NCI-H69 (cell line): ENCODE results near the gene HNRNPA1.
"Not testable (repeated sequence)": the region's sequence is repeated elsewhere in the genome, so short reads cannot be mapped to it uniquely, and the experiment has no call there.

Experiments
- DNase-seq: peaks from one replicate; lab custom pipeline; 2025; lab: John Stamatoyannopoulos, UW

HNRNPA1 gene

GRCh38 chr12:54280468-54281260 is at the start of gene HNRNPA1:
HNRNPA1 (plus strand) TSS chr12:54280726; CDS start chr12:54280808, 82 bp downstream.
- peak; percentile 100 for DNase-seq

DNA sequence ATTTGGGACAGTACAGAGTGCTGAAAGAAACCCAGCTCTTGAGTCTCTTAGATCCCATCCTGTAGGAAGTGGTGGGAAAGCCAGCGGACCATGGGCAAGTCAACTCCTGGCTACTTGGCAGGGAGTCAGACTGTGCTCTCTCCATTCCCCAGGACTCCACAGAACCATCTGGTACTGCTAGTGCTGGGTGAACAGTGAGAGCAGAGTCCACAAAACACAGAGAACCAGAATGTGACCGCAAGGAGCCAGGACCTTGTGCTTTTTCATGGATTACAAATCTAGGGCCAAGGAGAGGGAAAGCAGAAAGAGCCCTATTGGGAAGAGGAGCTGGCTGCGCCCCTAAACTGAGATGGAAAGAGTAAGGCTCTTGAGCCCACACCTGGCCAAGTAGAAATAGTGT is 49.3 kb upstream of the HNRNPA1 start:
- not testable (repeated sequence) for DNase-seq

GRCh38 chr12:54232790-54233189 is 47.7 kb upstream of the HNRNPA1 start:
- no peak for DNase-seq

- no peak for DNase-seq
These were observed 42.0 kb upstream of the HNRNPA1 start for GRCh38 chr12:54238531-54238930.

DNA sequence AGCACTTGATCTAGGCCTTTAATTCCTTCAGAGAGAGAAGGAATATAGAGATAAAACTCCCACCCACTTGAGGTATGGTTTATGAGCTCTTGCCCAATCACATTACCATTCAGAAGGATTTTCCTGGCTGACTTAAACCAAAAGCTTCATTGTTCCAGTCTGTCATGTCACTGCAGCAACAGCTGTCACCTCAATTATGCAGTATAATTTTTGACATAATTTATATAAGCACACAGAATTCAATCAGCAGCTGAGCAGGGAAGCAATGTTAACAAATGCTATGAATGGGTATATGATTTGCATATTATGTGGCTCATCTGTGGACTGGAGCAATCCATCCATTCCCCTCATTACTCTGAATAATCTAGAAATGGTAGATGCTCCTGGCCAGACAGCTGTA is 40.9 kb upstream of the HNRNPA1 start:
- DNase-seq = peak; percentile 83

DNA sequence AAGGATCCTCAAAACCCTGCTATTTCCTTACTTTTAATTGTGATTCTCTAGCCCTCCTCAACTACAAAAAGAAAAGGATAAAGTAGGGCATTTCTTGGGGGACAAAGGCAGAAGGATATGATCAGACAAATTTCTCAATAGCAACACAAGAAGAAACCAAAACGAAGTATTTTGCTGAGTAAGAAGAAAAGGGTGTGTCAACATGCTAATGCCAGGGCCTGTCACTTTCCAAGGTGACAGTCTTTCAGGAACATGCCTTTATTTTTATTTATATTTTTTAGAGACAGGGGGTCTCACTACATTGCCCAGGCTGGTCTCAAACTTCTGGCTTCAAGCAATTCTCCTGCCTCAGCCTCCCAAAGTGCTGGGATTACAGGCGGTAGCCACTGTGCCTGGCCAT is 40.4 kb upstream of the HNRNPA1 start:
- DNase-seq = no peak

- no peak for DNase-seq
These were observed 39.4 kb upstream of the HNRNPA1 start for GRCh38 chr12:54240971-54241588.

- DNase-seq = no peak
These were observed 34.4 kb upstream of the HNRNPA1 start for GRCh38 chr12:54246011-54246641.

DNA sequence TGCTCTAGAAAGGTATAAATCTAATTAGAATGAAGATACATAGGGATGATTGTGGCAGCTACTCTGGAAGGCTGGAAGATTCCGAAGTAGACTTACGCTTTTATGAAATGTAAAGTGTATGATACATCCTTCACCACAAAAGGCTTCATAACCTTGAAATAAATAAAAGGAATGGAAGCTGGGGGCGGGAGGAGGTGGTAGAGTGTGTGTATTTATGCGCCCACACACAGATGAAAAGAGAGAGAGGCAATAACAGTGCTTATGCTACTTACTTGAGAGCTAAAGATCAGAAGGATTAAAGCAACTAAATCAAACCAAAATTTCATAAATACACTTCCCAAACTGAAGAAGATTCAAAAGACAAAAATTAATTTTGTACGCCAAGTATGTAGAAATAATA is 31.0 kb upstream of the HNRNPA1 start:
- no peak for DNase-seq

GRCh38 chr12:54251667-54252284 is 28.8 kb upstream of the HNRNPA1 start:
- peak; percentile 73 for DNase-seq

- no peak for DNase-seq
These were observed 27.3 kb upstream of the HNRNPA1 start for GRCh38 chr12:54253240-54253639.

DNA sequence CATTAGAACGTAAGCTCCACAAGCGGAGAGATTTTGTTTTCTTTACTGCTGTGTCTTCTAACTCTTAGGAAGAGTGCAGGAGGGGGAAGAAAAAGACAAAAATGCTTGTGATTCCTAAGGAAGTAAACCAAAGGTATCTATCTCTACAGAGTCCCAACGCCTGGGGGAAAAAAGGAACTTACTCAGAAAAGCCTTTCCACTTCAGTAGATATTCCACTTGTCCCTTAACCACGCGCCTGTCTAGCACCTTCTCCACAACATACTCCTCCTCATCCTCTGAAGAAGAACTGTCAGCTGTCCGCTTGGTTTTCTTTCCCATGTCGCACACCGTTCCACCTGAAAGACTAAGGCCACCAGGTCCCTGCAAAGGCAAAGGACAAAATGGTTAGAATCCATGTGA is 23.2 kb upstream of the HNRNPA1 start:
- DNase-seq = no peak

DNA sequence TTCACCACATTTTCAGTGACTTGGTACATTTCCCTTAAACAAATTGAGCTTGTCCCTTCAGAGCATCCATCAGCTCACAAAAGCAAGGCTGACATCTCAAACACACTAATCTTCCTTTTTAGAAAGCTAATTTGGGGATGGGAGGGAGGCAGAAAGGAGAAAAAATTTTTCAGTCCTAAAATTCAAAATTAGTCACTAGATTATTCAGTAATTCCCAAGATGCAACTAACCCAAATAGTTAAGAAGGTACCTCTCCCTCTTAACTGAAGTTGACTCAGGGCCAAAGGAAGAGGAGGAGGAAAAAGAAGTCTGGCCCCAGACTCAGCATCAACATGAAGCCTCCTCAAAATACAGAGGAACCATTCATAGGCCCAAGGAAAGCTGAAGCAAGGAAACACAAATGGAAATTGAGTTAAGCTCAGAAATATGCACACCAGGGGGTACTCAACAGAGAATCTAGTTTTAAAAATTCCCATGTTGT is 22.3 kb upstream of the HNRNPA1 start:
- peak; percentile 55 for DNase-seq

- peak; percentile 99 for DNase-seq
These were observed 21.1 kb upstream of the HNRNPA1 start for GRCh38 chr12:54259194-54260011.

GRCh38 chr12:54261815-54262402 is 18.6 kb upstream of the HNRNPA1 start:
- no peak for DNase-seq

DNA sequence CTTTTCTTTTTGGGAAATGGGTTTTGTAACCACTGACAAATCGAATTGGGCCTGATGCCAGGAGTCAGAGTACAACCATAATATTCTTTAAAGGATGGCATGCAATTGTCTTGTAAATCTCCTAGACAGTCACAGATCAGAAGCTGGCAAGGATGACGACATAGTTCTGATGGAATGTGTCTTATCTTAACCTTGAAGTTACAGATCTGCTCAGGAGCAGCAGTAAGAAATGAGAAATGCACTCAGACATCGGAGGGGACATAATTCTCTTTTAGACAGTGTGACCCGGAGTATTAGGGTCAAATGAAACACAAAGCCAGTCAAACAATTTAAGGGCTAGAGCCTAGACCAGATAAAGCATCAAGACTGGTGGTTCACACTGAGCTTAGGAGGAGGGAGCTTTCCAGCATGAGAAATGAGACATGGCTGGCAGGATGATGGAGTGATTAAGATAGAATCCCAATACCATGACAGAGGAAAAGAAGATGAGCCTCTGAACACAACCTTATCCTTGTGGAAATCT is 18.1 kb upstream of the HNRNPA1 start:
- peak; percentile 62 for DNase-seq

DNA sequence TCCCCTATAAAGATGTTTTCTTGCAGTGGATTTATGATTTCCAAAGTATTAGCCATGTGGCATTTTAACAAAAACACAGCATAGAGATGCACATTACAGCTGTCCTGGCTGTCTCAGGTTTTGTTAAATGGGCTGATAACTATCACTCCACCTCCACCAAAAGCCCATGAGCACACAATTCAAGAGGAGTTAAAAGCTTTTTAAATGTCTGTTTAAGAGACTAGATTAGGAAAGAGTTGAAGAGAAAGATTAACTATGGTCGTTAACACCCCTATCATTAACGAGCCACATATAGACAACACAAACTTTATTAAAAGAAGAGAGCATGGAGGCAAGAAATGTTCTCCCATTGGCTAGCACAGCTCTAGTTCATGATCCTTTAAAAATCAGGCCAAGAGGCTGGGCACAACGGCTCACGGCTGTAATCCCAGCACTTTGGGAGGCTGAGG is 15.1 kb upstream of the HNRNPA1 start:
- DNase-seq = peak; percentile 87

GRCh38 chr12:54266852-54267251 is 13.7 kb upstream of the HNRNPA1 start:
- peak; percentile 72 for DNase-seq

- no peak for DNase-seq
These were observed 10.2 kb upstream of the HNRNPA1 start for GRCh38 chr12:54270345-54270744.

DNA sequence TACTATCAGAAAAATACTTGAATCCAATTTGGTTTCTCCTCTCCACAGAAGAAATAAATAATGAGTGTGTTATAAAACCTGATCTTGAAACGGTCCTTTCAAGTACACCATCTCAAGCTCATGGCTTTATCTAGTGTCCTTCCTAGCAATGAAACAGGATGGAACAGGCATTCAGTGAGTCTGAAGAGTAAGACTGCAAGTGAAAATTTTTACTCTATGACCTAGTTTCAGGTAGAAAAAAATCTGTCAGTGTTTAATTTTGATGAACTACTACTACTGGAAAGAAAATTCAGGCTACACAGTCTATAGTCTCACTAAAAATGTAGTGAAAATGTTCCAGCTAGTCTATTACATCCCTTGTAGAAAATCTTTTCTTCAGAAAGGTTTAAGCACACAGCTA is 8.3 kb upstream of the HNRNPA1 start:
- DNase-seq = no peak

DNA sequence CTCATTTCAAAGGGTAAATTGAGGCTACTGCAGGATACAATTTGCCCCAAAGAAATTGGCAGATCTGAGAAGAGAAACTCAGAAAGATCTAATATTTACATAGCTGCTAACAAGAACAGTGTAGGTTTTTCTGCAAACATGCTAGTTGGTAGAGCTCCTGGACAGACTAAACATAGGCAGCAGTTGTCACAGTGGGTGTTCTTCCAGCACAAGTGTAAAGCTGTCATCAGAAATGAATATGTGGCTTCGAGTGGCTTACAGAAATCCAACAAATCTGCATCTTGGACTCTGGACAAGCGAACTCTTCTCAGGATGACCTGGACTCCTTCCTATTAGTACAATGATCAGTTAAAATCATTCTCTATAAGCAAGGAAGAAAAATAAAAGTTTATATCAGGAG is 6.5 kb upstream of the HNRNPA1 start:
- DNase-seq = peak; percentile 92
